GM23338 (cell line): ENCODE data around the gene ANAPC2. TPM values are rescaled to one million over a fixed set of nuclear protein-coding genes. Genes with fewer than 3 reads are reported as not detected.

Experiments used
- ATAC-seq: fragments of 200-7000 bp; cut with Tn5 transposase; 3 replicates; pipeline ENCODE4 v1.9.1; 2020
- DNase-seq: peaks from one replicate; pipeline ENCODE4 v3.0.0-alpha.2; 2015; ENCODE audit warnings: low spot score
- H2AFZ ChIP-seq: fragments of 200-600 bp; sonication (generic); 2 replicates; pipeline ENCODE4 v1.8.0; 2016; ENCODE audit warnings: antibody characterized with exemption, mild to moderate bottlenecking, moderate library complexity
- H3F3A ChIP-seq: fragments of 200-600 bp; sonication (generic); replicated peaks from 2 replicates; pipeline ENCODE4 v1.8.0; 2017; ENCODE audit warnings: antibody characterized with exemption, mixed run types, low read depth
- H3K27ac ChIP-seq: fragments of 200-600 bp; sonication (generic); 2 replicates; pipeline ENCODE4 v1.6.1; 2016; ENCODE audit warnings: low read depth
- H3K27me3 ChIP-seq: fragments of 200-600 bp; sonication (generic); 2 replicates; pipeline ENCODE4 v1.8.0; 2016; ENCODE audit warnings: mild to moderate bottlenecking, mixed run types, moderate library complexity; ENCODE audit not compliant: insufficient read depth
- H3K36me3 ChIP-seq: fragments of 200-600 bp; sonication (generic); 2 replicates; pipeline ENCODE4 v1.8.0; 2016; ENCODE audit warnings: mild to moderate bottlenecking; ENCODE audit not compliant: insufficient read depth
- H3K4me1 ChIP-seq: fragments of 200-600 bp; sonication (generic); 2 replicates; pipeline ENCODE4 v1.8.0; 2016; ENCODE audit warnings: mild to moderate bottlenecking, moderate library complexity; ENCODE audit not compliant: insufficient read depth
- H3K4me2 ChIP-seq: fragments of 200-600 bp; sonication (generic); 2 replicates; pipeline ENCODE4 v1.7.1; 2017; ENCODE audit warnings: mixed run types
- H3K4me3 ChIP-seq: fragments of 200-600 bp; sonication (generic); 2 replicates; pipeline ENCODE4 v1.6.1; 2016; ENCODE audit warnings: mixed run types
- H3K79me2 ChIP-seq: fragments of 200-600 bp; sonication (generic); replicated peaks from 2 replicates; pipeline ENCODE4 v1.8.0; 2017; ENCODE audit warnings: mild to moderate bottlenecking; ENCODE audit not compliant: insufficient read depth
- H3K9me2 ChIP-seq: fragments of 200-600 bp; sonication (generic); 2 replicates; pipeline ENCODE4 v1.8.0; 2017; ENCODE audit not compliant: insufficient read depth
- H4K20me1 ChIP-seq: fragments of 200-600 bp; sonication (generic); replicated peaks from 2 replicates; pipeline ENCODE4 v1.8.0; 2017; ENCODE audit warnings: mild to moderate bottlenecking; ENCODE audit not compliant: insufficient read depth
- H3K27ac Mint-ChIP-seq: 2 replicates; pipeline ENCODE4 v1.8.0; 2020; ENCODE audit warnings: inconsistent platforms, mild to moderate bottlenecking, moderate library complexity, mixed read lengths
- H3K27me3 Mint-ChIP-seq: 3 replicates; pipeline ENCODE4 v1.8.0; 2022; ENCODE audit warnings: low read depth, mild to moderate bottlenecking, moderate library complexity, mixed read lengths, inconsistent platforms; ENCODE audit not compliant: insufficient read depth, poor library complexity
- H3K36me3 Mint-ChIP-seq: 3 replicates; pipeline ENCODE4 v1.8.0; 2021; ENCODE audit warnings: low read depth, mild to moderate bottlenecking, inconsistent platforms, moderate library complexity, mixed read lengths
- H3K4me1 Mint-ChIP-seq: 3 replicates; pipeline ENCODE4 v1.8.0; 2020; ENCODE audit warnings: mild to moderate bottlenecking, inconsistent platforms, mixed read lengths
- H3K4me3 Mint-ChIP-seq: 3 replicates; pipeline ENCODE4 v1.8.0; 2021; ENCODE audit warnings: moderate library complexity, mild to moderate bottlenecking, inconsistent platforms, mixed read lengths
- H3K9me3 Mint-ChIP-seq: 3 replicates; pipeline ENCODE4 v1.8.0; 2020; ENCODE audit warnings: moderate library complexity, mild to moderate bottlenecking, inconsistent platforms, mixed read lengths
- CTCF ChIP-seq, 2 experiments: fragments of 200-600 bp in 1 of 2; sonication (generic) in 1 of 2; conservative IDR thresholded peaks; 2 replicates each; pipeline versions ENCODE4 v1.5.1 to v1.6.1; 2016 to 2017; ENCODE audit warnings: antibody characterized with exemption in 2 of 2, low read depth in 2 of 2, mild to moderate bottlenecking in 2 of 2, moderate library complexity in 1 of 2
- EZH2 ChIP-seq: fragments of 200-600 bp; sonication (generic); IDR thresholded peaks from one replicate; pipeline ENCODE4 v1.8.0; 2017; ENCODE audit warnings: antibody characterized with exemption, mild to moderate bottlenecking, low read depth; ENCODE audit not compliant: unreplicated experiment
- EZH2phosphoT487 ChIP-seq: fragments of 200-600 bp; sonication (generic); IDR thresholded peaks from one replicate; pipeline ENCODE4 v1.8.1; 2018; ENCODE audit warnings: antibody characterized with exemption; ENCODE audit not compliant: unreplicated experiment
- JUNB ChIP-seq: IDR thresholded peaks from one replicate; pipeline ENCODE4 v1.6.1; 2016; ENCODE audit warnings: antibody characterized with exemption; ENCODE audit not compliant: unreplicated experiment
- REST ChIP-seq: IDR thresholded peaks from one replicate; pipeline ENCODE4 v1.6.1; 2018; ENCODE audit warnings: antibody characterized with exemption; ENCODE audit not compliant: unreplicated experiment
- ZNF114 ChIP-seq: fragments of 250-450 bp; sonication (Bioruptor Pico); IDR thresholded peaks from 2 replicates; pipeline ENCODE4 v1.5.0; 2020; ENCODE audit warnings: mild to moderate bottlenecking, moderate library complexity
- ZNF331 ChIP-seq: fragments of 250-450 bp; sonication (Bioruptor Pico); IDR thresholded peaks from 2 replicates; pipeline ENCODE4 v1.5.0; 2020; ENCODE audit warnings: low read depth, mild to moderate bottlenecking, moderate library complexity
- ZNF462 ChIP-seq: fragments of 250-450 bp; sonication (Bioruptor Pico); IDR thresholded peaks from 2 replicates; pipeline ENCODE4 v1.5.0; 2020; ENCODE audit warnings: mild to moderate bottlenecking, moderate library complexity
- polyA plus RNA-seq: library from polyadenylated mRNA; unstranded; fragments of >200 nt; fragmentation: Nextera tagmentation; extraction: Ambion mirVana; gene quantifications from 2 replicates; pipeline ENCODE4 v1.2.1, GENCODE V29; 2016
- total RNA-seq: library from RNA; depleted of rRNA; stranded (reverse); fragments of >200 nt; shearing (Covaris generic); gene quantifications from 2 replicates; pipeline ENCODE4 v1.2.3, GENCODE V29; 2014

Gene ANAPC2
- total and polyA plus RNA-seq, 2 experiments from 2014 or later: 16.4 to 42.9 TPM

- Mint-ChIP-seq H3K4me3 (no peak overlapping the region), H3K9me3 (no peaks in the 10 kb centered on the region), H3K4me1 (peaks cover 2% of the 10 kb centered on the region; the same call in 2 of the 3 replicates), H3K27me3 (peaks cover 80% of the 10 kb centered on the region), H3K36me3 (no peaks in the 10 kb centered on the region), H3K27ac (no peak overlapping the region)
- H3K4me3 ChIP-seq: no peak overlapping the region
- no peaks in the 10 kb centered on the region for H3K36me3 ChIP-seq
- H3K27me3 ChIP-seq: peaks cover 86% of the 10 kb centered on the region
- TF ChIP-seq ZNF331 (CRISPR knock-in tag): no peak
- no peak for TF ChIP-seq ZNF114 (CRISPR knock-in tag)
- no peak for TF ChIP-seq EZH2
- no peak for TF ChIP-seq ZNF462 (CRISPR knock-in tag)
- no peak for TF ChIP-seq EZH2phosphoT487
- TF ChIP-seq CTCF (conservative IDR thresholded peaks at IDR 0.05; ENCODE audit: low read depth in 2 of 2): no peak
- no peak for TF ChIP-seq JUNB
- no peak for TF ChIP-seq REST
- H3K4me1 ChIP-seq: no peaks in the 10 kb centered on the region; the same call in 1 of the 2 replicates
- H3K9me2 ChIP-seq: no peaks in the 10 kb centered on the region
- ATAC-seq (no peak), DNase-seq (no peak)
- H2AFZ ChIP-seq: no peak overlapping the region
- H3F3A ChIP-seq: no peaks in the 10 kb centered on the region
- no peaks in the 10 kb centered on the region for H3K79me2 ChIP-seq
- H4K20me1 ChIP-seq: no peaks in the 10 kb centered on the region
- H3K27ac ChIP-seq: no peak overlapping the region
- no peak overlapping the region for H3K4me2 ChIP-seq
These were observed 23.0 kb downstream of the ANAPC2 start for GRCh38 chr9:137165250-137165836.
